ENCODE results near the gene OR2A7. TPM values are rescaled to one million over a fixed set of nuclear protein-coding genes. Genes with fewer than 3 reads are reported as not detected.
"Not testable (repeated sequence)": the region's sequence is repeated elsewhere in the genome, so short reads cannot be mapped to it uniquely, and the experiment has no call there.

The OR2A7 gene
- total and polyA plus RNA-seq, 2 of the 8 experiments (the other 6 are each of a cell fraction or from before 2014, with no cell fraction given) = 1.9 to 3.3 TPM

GRCh38 chr7:144252307-144252706 is 12.3 kb downstream of the OR2A7 start:
- CTCF ChIA-PET (ENCODE audit: partially characterized antibody); DNase-seq (ENCODE audit: low read depth in 1 of 2, low spot score in 2 of 2); H3K79me1 ChIP-seq (ENCODE audit: low read depth, low read length); H3K23ac ChIP-seq (ENCODE audit: insufficient read length); H3K14ac ChIP-seq (ENCODE audit: insufficient read length); H3K4me1 ChIP-seq (replicated peaks in 1 of 4; ENCODE audit: control insufficient read depth in 3 of 4, insufficient read depth in 4 of 4, low read length in 3 of 4); H4K20me1 ChIP-seq (replicated peaks in 1 of 2; ENCODE audit: control insufficient read depth in 1 of 2, insufficient read depth in 2 of 2, low read length in 2 of 2); FAIRE-seq; H3K23me2 ChIP-seq (ENCODE audit: low read depth, low read length); H2BK12ac ChIP-seq (ENCODE audit: low read depth, low read length); POLR2A ChIA-PET (ENCODE audit: partially characterized antibody); H3K9me3 ChIP-seq (ENCODE audit: insufficient read depth in 2 of 2, low read depth in 1 of 2, low read length in 1 of 2); H3K56ac ChIP-seq (replicated peaks; ENCODE audit: insufficient read length, low read depth, low read length); H4K8ac ChIP-seq (ENCODE audit: extremely low read depth, insufficient read depth, low read length); H2AK5ac ChIP-seq (ENCODE audit: low read depth, low read length); H3K4me3 ChIP-seq (ENCODE audit: extremely low read depth in 1 of 4, insufficient read depth in 2 of 4, low read depth in 3 of 4, low read length in 4 of 4); H3K18ac ChIP-seq (ENCODE audit: extremely low read depth, low read length); H3K27ac ChIP-seq (ENCODE audit: low read depth, low read length); H2BK15ac ChIP-seq (ENCODE audit: low read length); H4K5ac ChIP-seq (ENCODE audit: insufficient read length, low read depth, low read length); H2AFZ ChIP-seq (ENCODE audit: low read length); H2BK120ac ChIP-seq (replicated peaks; ENCODE audit: low read depth, low read length); H2BK20ac ChIP-seq (ENCODE audit: low read length); H2BK5ac ChIP-seq (ENCODE audit: low read depth, low read length); H3K36me3 ChIP-seq (ENCODE audit: control insufficient read depth in 2 of 4, insufficient read depth in 4 of 4, low read length in 3 of 4); H3K9ac ChIP-seq (replicated peaks in 1 of 4; ENCODE audit: extremely low read depth in 1 of 4, low read depth in 3 of 4, low read length in 3 of 4); H3K4me2 ChIP-seq (ENCODE audit: insufficient read depth in 1 of 2, low read depth in 2 of 2, low read length in 2 of 2); H4K91ac ChIP-seq (replicated peaks; ENCODE audit: insufficient read length, low read length); H3K27me3 ChIP-seq (replicated peaks in 1 of 4; ENCODE audit: control insufficient read depth in 3 of 4, extremely low read depth in 1 of 4, insufficient read depth in 3 of 4, low read length in 3 of 4); H3K4ac ChIP-seq (replicated peaks; ENCODE audit: insufficient read length, low read depth, low read length); H3K79me2 ChIP-seq (ENCODE audit: control insufficient read depth in 1 of 2, insufficient read depth in 2 of 2, low read length in 2 of 2): not testable (repeated sequence)
- no CpG with 5 or more reads among the region's 4 CpGs for WGBS, 2 experiments (ENCODE audit: extremely low coverage in 1 of 2, insufficient coverage in 1 of 2, insufficient read length in 1 of 2, insufficient replicate concordance in 2 of 2, low coverage in 1 of 2, low lambda C conversion rate in 2 of 2, missing lambda C conversion rate in 1 of 2)

DNA sequence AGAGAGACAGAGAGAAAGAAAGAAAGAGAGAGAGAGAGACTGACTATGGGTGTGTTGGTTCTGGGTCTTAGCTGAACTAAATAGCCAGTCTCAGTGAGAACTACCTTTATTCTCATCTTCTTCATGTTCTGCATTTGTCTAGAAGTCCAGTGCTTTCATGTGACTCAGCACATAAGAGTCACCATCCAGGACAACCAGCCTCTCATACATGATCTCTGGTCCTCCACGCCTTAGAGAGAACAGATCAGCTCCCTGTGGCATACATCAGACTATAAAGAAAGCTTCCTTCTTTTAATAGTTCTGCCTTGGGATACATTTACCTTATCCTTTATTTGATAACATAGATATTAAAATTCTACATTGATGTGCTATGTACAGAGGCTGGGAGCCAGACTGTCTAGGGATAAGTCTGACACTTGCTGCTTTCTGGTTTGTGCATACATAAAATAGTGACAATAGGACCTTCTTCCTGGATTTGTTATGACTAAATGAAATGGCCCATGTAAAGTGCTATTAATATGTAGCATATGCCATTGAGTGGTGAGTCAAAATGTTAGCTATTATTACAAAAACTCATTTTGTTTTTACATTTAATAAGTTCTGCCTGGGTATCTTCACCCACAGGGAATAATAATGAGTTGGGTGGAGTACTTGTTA is 16.8 kb downstream of the OR2A7 start:
- H3K9ac ChIP-seq (replicated peaks in 1 of 4; ENCODE audit: extremely low read depth in 1 of 4, low read depth in 3 of 4, low read length in 3 of 4); H3K14ac ChIP-seq (ENCODE audit: insufficient read length); H3K27ac ChIP-seq (ENCODE audit: low read depth, low read length); H3K23ac ChIP-seq (ENCODE audit: insufficient read length); H3K56ac ChIP-seq (replicated peaks; ENCODE audit: insufficient read length, low read depth, low read length); H3K4me1 ChIP-seq (replicated peaks in 1 of 4; ENCODE audit: control insufficient read depth in 3 of 4, insufficient read depth in 4 of 4, low read length in 3 of 4); H3K27me3 ChIP-seq (replicated peaks in 1 of 4; ENCODE audit: control insufficient read depth in 3 of 4, extremely low read depth in 1 of 4, insufficient read depth in 3 of 4, low read length in 3 of 4); H2BK15ac ChIP-seq (ENCODE audit: low read length); POLR2A ChIA-PET (ENCODE audit: partially characterized antibody); H2BK5ac ChIP-seq (ENCODE audit: low read depth, low read length); H3K4ac ChIP-seq (replicated peaks; ENCODE audit: insufficient read length, low read depth, low read length); DNase-seq (ENCODE audit: low read depth in 1 of 2, low spot score in 2 of 2); H3K4me3 ChIP-seq (ENCODE audit: extremely low read depth in 1 of 4, insufficient read depth in 2 of 4, low read depth in 3 of 4, low read length in 4 of 4); H4K8ac ChIP-seq (ENCODE audit: extremely low read depth, insufficient read depth, low read length); H4K91ac ChIP-seq (replicated peaks; ENCODE audit: insufficient read length, low read length); H4K5ac ChIP-seq (ENCODE audit: insufficient read length, low read depth, low read length); H2BK120ac ChIP-seq (replicated peaks; ENCODE audit: low read depth, low read length); H3K79me2 ChIP-seq (ENCODE audit: control insufficient read depth in 1 of 2, insufficient read depth in 2 of 2, low read length in 2 of 2); H3K36me3 ChIP-seq (ENCODE audit: control insufficient read depth in 2 of 4, insufficient read depth in 4 of 4, low read length in 3 of 4); H2BK20ac ChIP-seq (ENCODE audit: low read length); H3K4me2 ChIP-seq (ENCODE audit: insufficient read depth in 1 of 2, low read depth in 2 of 2, low read length in 2 of 2); CTCF ChIA-PET (ENCODE audit: partially characterized antibody); H3K9me3 ChIP-seq (ENCODE audit: insufficient read depth in 2 of 2, low read depth in 1 of 2, low read length in 1 of 2); H4K20me1 ChIP-seq (replicated peaks in 1 of 2; ENCODE audit: control insufficient read depth in 1 of 2, insufficient read depth in 2 of 2, low read length in 2 of 2); H3K79me1 ChIP-seq (ENCODE audit: low read depth, low read length); H2BK12ac ChIP-seq (ENCODE audit: low read depth, low read length); H3K23me2 ChIP-seq (ENCODE audit: low read depth, low read length); FAIRE-seq; H2AK5ac ChIP-seq (ENCODE audit: low read depth, low read length); H2AFZ ChIP-seq (ENCODE audit: low read length); H3K18ac ChIP-seq (ENCODE audit: extremely low read depth, low read length): not testable (repeated sequence)
- WGBS, 2 experiments (ENCODE audit: extremely low coverage in 1 of 2, insufficient coverage in 1 of 2, insufficient read length in 1 of 2, insufficient replicate concordance in 2 of 2, low coverage in 1 of 2, low lambda C conversion rate in 2 of 2, missing lambda C conversion rate in 1 of 2) = no CpG with 5 or more reads among the region's 1 CpG

Measured in H1 (cell line).